ENCODE data around the gene DCC. TPM values are rescaled to one million over a fixed set of nuclear protein-coding genes. Genes with fewer than 3 reads are reported as not detected.

The DCC gene
- total RNA-seq, 1 experiment from 2014 or later: not detected

GRCh38 chr18:53551868-53552426 lies 1212.0 kb downstream of the DCC start:
- no TSS peak for BruUV-seq (replicated peaks)
- Histone ChIP-seq H3K79me2 (ENCODE audit: low read depth) (no peaks in the 10 kb centered on the region), H3K27ac (no peak overlapping the region), H2AFZ (no peak overlapping the region), H4K20me1 (ENCODE audit: insufficient read depth) (no peaks in the 10 kb centered on the region), H3K4me1 (replicated peaks; ENCODE audit: insufficient read depth) (no peaks in the 10 kb centered on the region), H3K4me3 (no peak overlapping the region), H3K9me3 (ENCODE audit: insufficient read depth, low read depth) (no peaks in the 10 kb centered on the region), H3K27me3 (ENCODE audit: insufficient read depth, low read depth) (no peaks in the 10 kb centered on the region), H3K4me2 (no peak overlapping the region), H3K36me3 (ENCODE audit: low read depth) (no peaks in the 10 kb centered on the region), H3K9me2 (ENCODE audit: insufficient read depth) (no peaks in the 10 kb centered on the region), H3F3A (ENCODE audit: insufficient read depth, low read depth) (no peaks in the 10 kb centered on the region)
- ChIA-PET POLR2A (ENCODE audit: unreplicated experiment) (no interaction called here), CTCF (no interaction called here)
- intact Hi-C loops (cut with micrococcal nuclease; ENCODE audit: unreplicated experiment): no loop called here
- no peak for TF ChIP-seq EZH2 (IDR thresholded peaks at IDR 0.05; ENCODE audit: low read depth)
- TF ChIP-seq, protein P1, sequence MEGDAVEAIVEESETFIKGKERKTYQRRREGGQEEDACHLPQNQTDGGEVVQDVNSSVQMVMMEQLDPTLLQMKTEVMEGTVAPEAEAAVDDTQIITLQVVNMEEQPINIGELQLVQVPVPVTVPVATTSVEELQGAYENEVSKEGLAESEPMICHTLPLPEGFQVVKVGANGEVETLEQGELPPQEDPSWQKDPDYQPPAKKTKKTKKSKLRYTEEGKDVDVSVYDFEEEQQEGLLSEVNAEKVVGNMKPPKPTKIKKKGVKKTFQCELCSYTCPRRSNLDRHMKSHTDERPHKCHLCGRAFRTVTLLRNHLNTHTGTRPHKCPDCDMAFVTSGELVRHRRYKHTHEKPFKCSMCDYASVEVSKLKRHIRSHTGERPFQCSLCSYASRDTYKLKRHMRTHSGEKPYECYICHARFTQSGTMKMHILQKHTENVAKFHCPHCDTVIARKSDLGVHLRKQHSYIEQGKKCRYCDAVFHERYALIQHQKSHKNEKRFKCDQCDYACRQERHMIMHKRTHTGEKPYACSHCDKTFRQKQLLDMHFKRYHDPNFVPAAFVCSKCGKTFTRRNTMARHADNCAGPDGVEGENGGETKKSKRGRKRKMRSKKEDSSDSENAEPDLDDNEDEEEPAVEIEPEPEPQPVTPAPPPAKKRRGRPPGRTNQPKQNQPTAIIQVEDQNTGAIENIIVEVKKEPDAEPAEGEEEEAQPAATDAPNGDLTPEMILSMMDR (conservative IDR thresholded peaks at IDR 0.05): no peak
- DNase-seq: no peak

DNA sequence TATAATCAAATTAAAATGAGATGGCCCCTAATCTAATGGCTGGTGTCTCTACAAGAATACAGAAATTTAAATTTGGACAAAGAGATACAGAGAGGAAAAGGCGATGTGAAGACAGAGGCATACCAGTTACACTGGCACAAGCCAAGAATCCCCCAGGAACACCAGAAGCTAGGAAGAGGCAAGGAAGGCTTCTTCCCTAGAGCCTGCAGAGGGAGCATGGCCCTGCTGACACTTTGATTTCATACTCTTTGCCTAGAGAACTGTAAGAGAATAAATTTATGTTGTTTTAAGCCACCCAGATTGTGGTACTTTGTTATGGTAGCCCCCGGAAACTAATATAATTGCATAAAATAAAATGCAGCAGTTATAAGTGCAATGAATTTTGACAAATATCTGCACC lies 1213.0 kb downstream of the DCC start:
- H3K79me2 ChIP-seq (ENCODE audit: low read depth): no peaks in the 10 kb centered on the region
- H3K9me3 ChIP-seq (ENCODE audit: insufficient read depth, low read depth): no peaks in the 10 kb centered on the region
- H2AFZ ChIP-seq: no peak overlapping the region
- no TSS peak for BruUV-seq (replicated peaks)
- TF ChIP-seq, protein P1 (conservative IDR thresholded peaks at IDR 0.05): no peak
- no peak for TF ChIP-seq EZH2 (IDR thresholded peaks at IDR 0.05; ENCODE audit: low read depth)
- no peaks in the 10 kb centered on the region for H3K36me3 ChIP-seq (ENCODE audit: low read depth)
- ChIA-PET POLR2A (ENCODE audit: unreplicated experiment) (no interaction called here), CTCF (no interaction called here)
- intact Hi-C loops (cut with micrococcal nuclease; ENCODE audit: unreplicated experiment): no loop called here
- no peaks in the 10 kb centered on the region for H4K20me1 ChIP-seq (ENCODE audit: insufficient read depth)
- no peak overlapping the region for H3K27ac ChIP-seq
- H3K9me2 ChIP-seq (ENCODE audit: insufficient read depth): no peaks in the 10 kb centered on the region
- no peaks in the 10 kb centered on the region for H3K4me1 ChIP-seq (replicated peaks; ENCODE audit: insufficient read depth)
- H3K27me3 ChIP-seq (ENCODE audit: insufficient read depth, low read depth): no peaks in the 10 kb centered on the region
- DNase-seq: no peak
- no peak overlapping the region for H3K4me3 ChIP-seq
- H3F3A ChIP-seq (ENCODE audit: insufficient read depth, low read depth): no peaks in the 10 kb centered on the region
- H3K4me2 ChIP-seq: no peak overlapping the region

GRCh38 chr18:53556450-53556849 lies 1216.5 kb downstream of the DCC start:
- Histone ChIP-seq H4K20me1 (ENCODE audit: insufficient read depth) (no peaks in the 10 kb centered on the region), H3K27me3 (ENCODE audit: insufficient read depth, low read depth) (no peaks in the 10 kb centered on the region), H3K9me3 (ENCODE audit: insufficient read depth, low read depth) (no peaks in the 10 kb centered on the region), H3K4me1 (replicated peaks; ENCODE audit: insufficient read depth) (no peaks in the 10 kb centered on the region), H3K36me3 (ENCODE audit: low read depth) (no peaks in the 10 kb centered on the region), H3K27ac (no peak overlapping the region), H2AFZ (no peak overlapping the region), H3K4me3 (no peak overlapping the region), H3K9me2 (ENCODE audit: insufficient read depth) (no peaks in the 10 kb centered on the region), H3K79me2 (ENCODE audit: low read depth) (no peaks in the 10 kb centered on the region), H3F3A (ENCODE audit: insufficient read depth, low read depth) (no peaks in the 10 kb centered on the region), H3K4me2 (no peak overlapping the region)
- BruUV-seq (replicated peaks): no TSS peak
- intact Hi-C loops (cut with micrococcal nuclease; ENCODE audit: unreplicated experiment): no loop called here
- ChIA-PET POLR2A (ENCODE audit: unreplicated experiment) (no interaction called here), CTCF (no interaction called here)
- DNase-seq: no peak
- TF ChIP-seq EZH2 (IDR thresholded peaks at IDR 0.05; ENCODE audit: low read depth): no peak
- TF ChIP-seq, protein P1 (conservative IDR thresholded peaks at IDR 0.05): no peak

All from PC-9 (cell line).